PFSK-1 (cell line): Measurements from ENCODE around the gene GSTO2.
A peak's percentile ranks its signal among the peaks of the same experiment; 100 is the strongest.

ENCODE experiments used
- FOXP2 ChIP-seq: optimal IDR thresholded peaks from 2 replicates; pipeline ENCODE3; 2011; ENCODE audit warnings: borderline replicate concordance, control low read depth, inconsistent platforms; ENCODE audit not compliant: insufficient read depth; ENCODE audit errors: extremely low read length, extremely low read depth
- POLR2AphosphoS5 ChIP-seq: IDR thresholded peaks from 2 replicates; pipeline ENCODE4 v1.6.1; 2012; ENCODE audit warnings: low read depth, mild to moderate bottlenecking, control low read depth, low read length, moderate library complexity
- SIN3A ChIP-seq: IDR thresholded peaks from 2 replicates; pipeline ENCODE4 v1.6.1; 2012; ENCODE audit warnings: mild to moderate bottlenecking, low read length, moderate library complexity, borderline replicate concordance; ENCODE audit not compliant: insufficient read depth
- TAF1 ChIP-seq: IDR thresholded peaks from 2 replicates; pipeline ENCODE4 v1.6.1; 2012; ENCODE audit warnings: low read length, control low read depth, borderline replicate concordance; ENCODE audit not compliant: insufficient read depth
- TF ChIP-seq, protein P1 (sequence below), 2 experiments: IDR thresholded peaks; 2 replicates each; pipeline versions ENCODE4 v1.6.1 to v1.8.0; 2011 to 2012; ENCODE audit warnings: low read depth in 2 of 2, low read length in 2 of 2, control low read depth in 1 of 2, inconsistent platforms in 1 of 2, mild to moderate bottlenecking in 1 of 2, moderate library complexity in 1 of 2; ENCODE audit not compliant: insufficient read depth in 1 of 2

Gene GSTO2

DNA sequence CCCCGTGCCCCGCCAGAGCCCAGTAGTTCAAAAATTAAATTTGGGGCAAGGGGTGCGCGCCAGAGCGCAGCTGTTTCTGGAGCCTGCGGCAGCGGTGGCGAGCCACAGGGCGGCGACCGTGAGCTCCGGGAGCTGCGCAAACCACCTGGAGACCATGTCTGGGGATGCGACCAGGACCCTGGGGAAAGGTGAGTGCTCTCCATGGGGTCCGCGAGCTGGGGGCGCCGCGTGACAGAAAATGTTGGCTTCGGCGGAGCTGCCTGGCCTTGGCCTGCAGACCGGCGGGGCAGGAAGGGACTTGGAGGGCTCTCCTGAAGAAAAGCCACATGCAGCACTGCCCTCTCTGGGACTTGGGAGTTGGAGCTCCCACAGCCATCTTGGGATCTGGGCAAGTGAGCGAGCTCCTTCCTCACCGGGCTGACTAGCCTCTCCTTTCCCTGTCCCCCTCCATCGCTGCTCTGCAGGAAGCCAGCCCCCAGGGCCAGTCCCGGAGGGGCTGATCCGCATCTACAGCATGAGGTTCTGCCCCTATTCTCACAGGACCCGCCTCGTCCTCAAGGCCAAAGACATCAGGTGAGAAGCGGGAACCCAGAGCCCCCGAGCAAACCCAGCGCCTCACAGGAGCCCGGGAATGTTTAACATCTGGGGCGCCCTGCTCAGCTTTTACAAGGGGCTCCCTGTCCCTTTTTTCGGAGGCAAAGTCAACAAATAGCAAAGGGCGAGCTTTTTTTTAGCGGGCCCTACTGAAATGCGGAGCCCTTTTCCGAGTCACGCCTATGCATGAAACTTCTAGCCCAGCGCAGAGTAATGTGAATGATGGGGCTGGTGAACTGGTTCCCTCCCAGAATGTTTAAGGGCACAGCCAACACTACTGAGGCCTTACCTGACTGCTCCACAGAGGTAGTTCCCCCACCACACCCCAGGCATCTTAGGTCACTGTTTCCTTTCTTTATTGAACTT, 6.1 kb downstream of the GSTO2 start:
- TF ChIP-seq TAF1 (no peak), FOXP2 (peak; percentile 19)

DNA sequence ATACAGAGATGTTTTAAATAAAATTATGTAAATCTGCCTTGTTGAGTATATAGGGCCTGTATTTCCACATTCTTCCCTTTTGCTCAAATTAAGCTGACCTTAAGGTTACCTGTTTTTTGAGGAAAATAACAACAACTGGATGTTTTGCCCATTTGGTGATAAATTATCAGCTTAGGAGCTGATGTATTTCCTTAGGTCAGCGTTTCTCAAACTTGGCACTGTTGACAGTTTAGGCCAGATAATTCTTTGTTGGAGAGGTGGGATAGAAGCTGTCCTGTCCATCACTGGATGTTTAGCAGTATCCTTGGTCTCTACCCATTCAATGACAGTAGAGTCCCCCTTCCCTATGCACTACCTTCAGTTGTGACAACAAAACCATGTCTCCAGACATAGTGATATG, 7.2 kb downstream of the GSTO2 start:
- no peak for TF ChIP-seq POLR2AphosphoS5
- TF ChIP-seq SIN3A, result no peak

DNA sequence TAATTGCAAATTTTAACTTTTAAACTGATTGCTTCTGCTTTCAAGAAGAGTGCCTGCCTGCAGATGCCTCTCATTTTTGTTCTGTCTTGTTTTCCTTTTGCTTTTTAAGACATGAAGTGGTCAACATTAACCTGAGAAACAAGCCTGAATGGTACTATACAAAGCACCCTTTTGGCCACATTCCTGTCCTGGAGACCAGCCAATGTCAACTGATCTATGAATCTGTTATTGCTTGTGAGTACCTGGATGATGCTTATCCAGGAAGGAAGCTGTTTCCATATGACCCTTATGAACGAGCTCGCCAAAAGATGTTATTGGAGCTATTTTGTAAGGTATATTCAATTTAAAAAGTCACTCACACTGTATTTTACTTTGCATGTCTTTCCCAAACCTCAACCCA, 8.8 kb downstream of the GSTO2 start:
- TF ChIP-seq POLR2AphosphoS5 (no peak), TAF1 (no peak), FOXP2 (no peak), SIN3A (no peak)
- TF ChIP-seq, protein P1, sequence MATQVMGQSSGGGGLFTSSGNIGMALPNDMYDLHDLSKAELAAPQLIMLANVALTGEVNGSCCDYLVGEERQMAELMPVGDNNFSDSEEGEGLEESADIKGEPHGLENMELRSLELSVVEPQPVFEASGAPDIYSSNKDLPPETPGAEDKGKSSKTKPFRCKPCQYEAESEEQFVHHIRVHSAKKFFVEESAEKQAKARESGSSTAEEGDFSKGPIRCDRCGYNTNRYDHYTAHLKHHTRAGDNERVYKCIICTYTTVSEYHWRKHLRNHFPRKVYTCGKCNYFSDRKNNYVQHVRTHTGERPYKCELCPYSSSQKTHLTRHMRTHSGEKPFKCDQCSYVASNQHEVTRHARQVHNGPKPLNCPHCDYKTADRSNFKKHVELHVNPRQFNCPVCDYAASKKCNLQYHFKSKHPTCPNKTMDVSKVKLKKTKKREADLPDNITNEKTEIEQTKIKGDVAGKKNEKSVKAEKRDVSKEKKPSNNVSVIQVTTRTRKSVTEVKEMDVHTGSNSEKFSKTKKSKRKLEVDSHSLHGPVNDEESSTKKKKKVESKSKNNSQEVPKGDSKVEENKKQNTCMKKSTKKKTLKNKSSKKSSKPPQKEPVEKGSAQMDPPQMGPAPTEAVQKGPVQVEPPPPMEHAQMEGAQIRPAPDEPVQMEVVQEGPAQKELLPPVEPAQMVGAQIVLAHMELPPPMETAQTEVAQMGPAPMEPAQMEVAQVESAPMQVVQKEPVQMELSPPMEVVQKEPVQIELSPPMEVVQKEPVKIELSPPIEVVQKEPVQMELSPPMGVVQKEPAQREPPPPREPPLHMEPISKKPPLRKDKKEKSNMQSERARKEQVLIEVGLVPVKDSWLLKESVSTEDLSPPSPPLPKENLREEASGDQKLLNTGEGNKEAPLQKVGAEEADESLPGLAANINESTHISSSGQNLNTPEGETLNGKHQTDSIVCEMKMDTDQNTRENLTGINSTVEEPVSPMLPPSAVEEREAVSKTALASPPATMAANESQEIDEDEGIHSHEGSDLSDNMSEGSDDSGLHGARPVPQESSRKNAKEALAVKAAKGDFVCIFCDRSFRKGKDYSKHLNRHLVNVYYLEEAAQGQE (IDR thresholded peaks at IDR 0.05; ENCODE audit: insufficient read depth in 1 of 2, low read depth in 2 of 2, low read length in 2 of 2), result no peak

DNA sequence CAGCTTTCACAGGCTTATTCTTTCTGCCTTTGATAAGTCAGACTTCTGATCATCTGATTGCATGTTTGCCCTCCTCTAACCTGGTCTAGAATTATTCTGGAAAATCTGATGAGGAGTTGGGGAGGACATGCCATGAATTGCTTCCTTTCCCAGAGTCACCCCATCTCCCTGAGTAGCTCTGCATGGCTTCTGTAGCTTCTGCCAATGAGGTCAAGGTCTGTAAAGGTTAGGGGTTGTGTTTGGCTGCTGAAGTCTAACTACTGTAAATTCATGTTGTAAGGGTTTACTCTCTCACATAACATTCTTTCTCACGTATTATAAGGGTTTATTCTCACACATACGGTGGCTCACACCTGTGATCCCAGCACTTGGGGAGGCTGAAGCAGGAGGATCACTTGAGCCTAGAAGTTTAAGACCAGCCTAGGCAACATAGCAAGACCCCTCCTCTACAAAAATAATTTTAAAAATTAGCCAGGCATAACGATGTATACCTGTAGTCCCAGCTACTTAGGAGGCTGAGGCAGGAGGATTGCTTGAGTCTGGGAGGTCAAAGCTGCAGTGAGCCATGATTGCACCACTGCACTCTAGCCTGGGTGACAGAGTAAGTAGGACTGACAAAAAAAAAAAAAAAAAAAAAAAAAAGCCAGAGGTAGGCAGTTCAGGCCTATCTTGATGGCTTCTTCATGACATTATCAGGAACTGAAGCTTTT, 10.7 kb downstream of the GSTO2 start:
- TF ChIP-seq SIN3A (no peak), POLR2AphosphoS5 (no peak), TAF1 (no peak), FOXP2 (no peak)
- TF ChIP-seq, protein P1 (IDR thresholded peaks at IDR 0.05; ENCODE audit: insufficient read depth in 1 of 2, low read depth in 2 of 2, low read length in 2 of 2), result no peak

DNA sequence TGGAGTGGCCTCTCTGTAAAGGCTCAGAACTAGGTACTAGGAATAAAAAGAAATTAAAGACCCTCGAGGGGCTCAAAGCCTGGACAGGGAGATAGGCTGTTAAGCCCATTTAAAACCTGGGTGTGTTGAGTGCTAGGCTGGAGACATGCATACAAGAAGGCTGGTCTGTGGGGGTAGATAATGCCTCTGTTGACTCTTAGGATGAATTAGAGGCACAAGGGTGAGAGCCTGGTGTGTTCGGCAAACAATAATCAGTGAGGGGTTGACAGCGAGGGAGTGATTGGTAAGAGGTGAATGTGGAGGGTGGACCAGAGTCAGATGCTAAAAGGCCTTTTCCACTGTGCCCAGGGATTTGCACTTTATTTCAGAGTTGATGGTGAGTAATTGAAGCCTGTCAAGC, 12.7 kb downstream of the GSTO2 start:
- TF ChIP-seq, protein P1 (IDR thresholded peaks at IDR 0.05; ENCODE audit: insufficient read depth in 1 of 2, low read depth in 2 of 2, low read length in 2 of 2), result no peak
- TF ChIP-seq TAF1 (no peak), POLR2AphosphoS5 (no peak), FOXP2 (no peak), SIN3A (no peak)

DNA sequence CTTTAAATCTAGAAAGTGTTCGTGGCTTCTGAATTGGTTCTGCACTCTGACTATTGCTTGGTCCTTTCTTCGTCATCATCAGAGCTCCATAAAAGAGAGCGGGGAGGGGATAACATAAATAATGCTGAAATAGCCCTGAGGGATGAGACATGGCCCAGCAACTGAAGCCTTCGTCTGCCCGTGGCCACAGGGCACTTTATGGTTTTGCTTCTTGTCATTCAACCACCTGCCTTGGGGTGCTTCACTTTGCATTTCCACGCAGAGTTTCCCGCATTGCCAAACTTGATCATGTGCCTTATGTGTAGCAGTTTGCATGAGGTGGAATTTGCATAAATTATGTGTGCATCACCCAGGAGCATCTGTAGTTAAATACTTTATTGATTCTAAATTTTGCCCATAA, 15.9 kb downstream of the GSTO2 start:
- no peak for TF ChIP-seq POLR2AphosphoS5
- no peak for TF ChIP-seq TAF1

DNA sequence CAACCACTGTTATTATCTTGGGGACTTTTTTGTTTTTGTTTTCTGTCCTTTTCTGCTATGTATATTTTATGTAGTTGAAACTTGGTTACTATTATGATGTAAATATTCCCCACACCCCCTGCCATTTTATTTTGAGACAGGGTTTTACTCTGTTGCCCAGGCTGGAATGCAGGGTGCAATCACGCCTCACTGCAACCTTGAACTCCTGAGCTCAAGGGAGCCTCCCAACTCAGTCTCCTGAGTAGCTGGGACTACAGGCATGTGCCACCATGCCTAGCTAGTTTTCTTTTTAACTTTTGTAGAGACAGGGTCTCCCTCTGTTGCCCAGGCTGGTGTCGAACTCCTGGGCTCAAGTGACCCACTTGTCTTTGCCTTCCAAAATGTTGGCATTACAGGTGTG, 18.0 kb downstream of the GSTO2 start:
- TF ChIP-seq TAF1 (no peak), FOXP2 (no peak), SIN3A (no peak), POLR2AphosphoS5 (no peak)
- TF ChIP-seq, protein P1 (IDR thresholded peaks at IDR 0.05; ENCODE audit: insufficient read depth in 1 of 2, low read depth in 2 of 2, low read length in 2 of 2), result no peak
